Measurements from ENCODE around the gene P2RY13.

Gene P2RY13

GRCh38 chr3:151329363-151329762 lies at the start of gene P2RY13:
TSS of gene P2RY13 (minus strand) at chr3:151329549. CDS start at chr3:151329528, 21 bp downstream.
- no peak within 1 kb of the TSS for H3K4me3 ChIP-seq (ENCODE audit: low read depth, low read length)
- TF ChIP-seq CTCF (IDR thresholded peaks at IDR 0.05; ENCODE audit: borderline replicate concordance, insufficient read depth, low read depth, low read length), result no peak

GRCh38 chr3:151377768-151378385 lies 48.5 kb upstream of the P2RY13 start:
- TF ChIP-seq CTCF (IDR thresholded peaks at IDR 0.05; ENCODE audit: borderline replicate concordance, insufficient read depth, low read depth, low read length), result no peak
- H3K4me3 ChIP-seq (ENCODE audit: low read depth, low read length), result peak overlapping the region; percentile 31

GRCh38 chr3:151372063-151372820 lies 42.9 kb upstream of the P2RY13 start:
- H3K4me3 ChIP-seq (ENCODE audit: low read depth, low read length), result no peak overlapping the region
- TF ChIP-seq CTCF (IDR thresholded peaks at IDR 0.05; ENCODE audit: borderline replicate concordance, insufficient read depth, low read depth, low read length), result no peak

- no peak for TF ChIP-seq CTCF (IDR thresholded peaks at IDR 0.05; ENCODE audit: borderline replicate concordance, insufficient read depth, low read depth, low read length)
- H3K4me3 ChIP-seq (ENCODE audit: low read depth, low read length), result no peak overlapping the region
Measured at GRCh38 chr3:151371526-151371925, 42.2 kb upstream of the P2RY13 start.

GRCh38 chr3:151367448-151367847 lies 38.1 kb upstream of the P2RY13 start:
- no peak overlapping the region for H3K4me3 ChIP-seq (ENCODE audit: low read depth, low read length)
- no peak for TF ChIP-seq CTCF (IDR thresholded peaks at IDR 0.05; ENCODE audit: borderline replicate concordance, insufficient read depth, low read depth, low read length)

GRCh38 chr3:151366993-151367392 lies 37.6 kb upstream of the P2RY13 start:
- TF ChIP-seq CTCF (IDR thresholded peaks at IDR 0.05; ENCODE audit: borderline replicate concordance, insufficient read depth, low read depth, low read length), result no peak

GRCh38 chr3:151362751-151363174 lies 33.4 kb upstream of the P2RY13 start:
- TF ChIP-seq CTCF (IDR thresholded peaks at IDR 0.05; ENCODE audit: borderline replicate concordance, insufficient read depth, low read depth, low read length), result no peak
- no peak overlapping the region for H3K4me3 ChIP-seq (ENCODE audit: low read depth, low read length)

More at GRCh38 chr3:151366993-151367392, 37.6 kb upstream of the P2RY13 start:
- no peak overlapping the region for H3K4me3 ChIP-seq (ENCODE audit: low read depth, low read length)
